HepG2 (cell line): ENCODE data around the gene ARFGEF3. TPM values are rescaled to one million over a fixed set of nuclear protein-coding genes. Genes with fewer than 3 reads are reported as not detected.

ENCODE experiments used
- ARID5B ChIP-seq: IDR thresholded peaks from 2 replicates; pipeline ENCODE4 v1.4.0; 2020; ENCODE audit warnings: mild to moderate bottlenecking, missing genetic modification reagents
- ATF7 ChIP-seq, 2 experiments: fragments of 450-650 bp in 1 of 2; sonication (generic) in 1 of 2; formaldehyde crosslinking in 1 of 2; IDR thresholded peaks; 2 replicates each; pipeline versions ENCODE4 v1.4.0 to v1.6.1; 2016 to 2020; ENCODE audit warnings: antibody characterized with exemption in 1 of 2, mild to moderate bottlenecking in 1 of 2, missing genetic modification reagents in 1 of 2
- BCL3 ChIP-seq: sonication (generic); formaldehyde crosslinking; IDR thresholded peaks from 2 replicates; pipeline ENCODE4 v1.5.1; 2020; ENCODE audit warnings: mild to moderate bottlenecking, missing genetic modification reagents, moderate library complexity
- DPF2 ChIP-seq: sonication (generic); formaldehyde crosslinking; IDR thresholded peaks from 2 replicates; pipeline ENCODE4 v1.4.0; 2020; ENCODE audit warnings: mild to moderate bottlenecking, low read depth, missing genetic modification reagents, borderline replicate concordance
- HNRNPLL ChIP-seq: fragments of 200-400 bp; formaldehyde crosslinking; IDR thresholded peaks from 2 replicates; pipeline ENCODE4 v1.6.1; 2017; ENCODE audit warnings: mild to moderate bottlenecking, low read depth, low read length; ENCODE audit not compliant: poor library complexity, severe bottlenecking
- KLF6 ChIP-seq: IDR thresholded peaks from 2 replicates; pipeline ENCODE4 v1.8.0; 2016; ENCODE audit warnings: missing biosample characterization, missing genetic modification reagents
- MXD4 ChIP-seq: IDR thresholded peaks from 2 replicates; pipeline ENCODE4 v1.6.1; 2016; ENCODE audit warnings: mild to moderate bottlenecking, missing biosample characterization, missing genetic modification reagents
- NR2F1 ChIP-seq, 2 experiments: fragments of 450-650 bp in 1 of 2; formaldehyde crosslinking in 1 of 2; IDR thresholded peaks; 2 replicates each; pipeline versions ENCODE4 v1.5.0 to v1.6.1; 2016 to 2020; ENCODE audit warnings: mild to moderate bottlenecking in 1 of 2, missing compliant biosample characterization in 1 of 2, missing genetic modification reagents in 1 of 2, moderate library complexity in 1 of 2
- PATZ1 ChIP-seq: sonication (generic); formaldehyde crosslinking; IDR thresholded peaks from 2 replicates; pipeline ENCODE4 v1.4.0; 2020; ENCODE audit warnings: missing genetic modification reagents
- PLSCR1 ChIP-seq: sonication (generic); formaldehyde crosslinking; IDR thresholded peaks from 2 replicates; pipeline ENCODE4 v1.5.0; 2020; ENCODE audit warnings: missing genetic modification reagents, mild to moderate bottlenecking, borderline replicate concordance
- SIN3B ChIP-seq: fragments of 150-350 bp; IDR thresholded peaks from 2 replicates; pipeline ENCODE4 v1.6.1; 2014; ENCODE audit warnings: low read length
- TFDP1 ChIP-seq: IDR thresholded peaks from 2 replicates; pipeline ENCODE4 v1.6.1; 2016; ENCODE audit warnings: missing compliant biosample characterization, missing genetic modification reagents, borderline replicate concordance
- ZBTB21 ChIP-seq: sonication (generic); formaldehyde crosslinking; IDR thresholded peaks from 2 replicates; pipeline ENCODE4 v1.4.0; 2020; ENCODE audit warnings: missing genetic modification reagents
- ZBTB44 ChIP-seq: sonication (generic); formaldehyde crosslinking; IDR thresholded peaks from 2 replicates; pipeline ENCODE4 v1.4.0; 2020; ENCODE audit warnings: missing genetic modification reagents
- ZMYM3 ChIP-seq: sonication (generic); formaldehyde crosslinking; IDR thresholded peaks from 2 replicates; pipeline ENCODE4 v1.5.1; 2020; ENCODE audit warnings: mild to moderate bottlenecking, missing genetic modification reagents
- ZNF333 ChIP-seq: sonication (generic); formaldehyde crosslinking; IDR thresholded peaks from 2 replicates; pipeline ENCODE4 v1.4.0; 2020; ENCODE audit warnings: mild to moderate bottlenecking, missing genetic modification reagents, borderline replicate concordance
- ZNF451 ChIP-seq: sonication (generic); formaldehyde crosslinking; IDR thresholded peaks from 2 replicates; pipeline ENCODE4 v1.5.0; 2020; ENCODE audit warnings: mild to moderate bottlenecking, missing genetic modification reagents
- ZNF766 ChIP-seq: sonication (generic); formaldehyde crosslinking; IDR thresholded peaks from 2 replicates; pipeline ENCODE4 v1.5.0; 2020; ENCODE audit warnings: missing genetic modification reagents, borderline replicate concordance
- ZNF775 ChIP-seq: sonication (generic); formaldehyde crosslinking; IDR thresholded peaks from 2 replicates; pipeline ENCODE4 v1.4.0; 2020; ENCODE audit warnings: missing genetic modification reagents, mild to moderate bottlenecking, moderate library complexity, borderline replicate concordance
- polyA plus RNA-seq, 8 experiments: library from polyadenylated mRNA; depleted of rRNA in 3 of 8; stranded (reverse) in 7 of 8; unstranded in 1 of 8; fragments of >200 nt; fragmentation: Illumina TruSeq in 4 of 8; extraction: Trizol in 4 of 8; gene quantifications; 2 replicates each; pipeline versions ENCODE4 v1.2.1 to v1.2.3, GENCODE V29; 2011 to 2016; ENCODE audit warnings: low read depth in 4 of 8, missing spikeins in 1 of 8, mixed read lengths in 1 of 8; ENCODE audit not compliant: insufficient read depth in 1 of 8
- total RNA-seq, 5 experiments: library from RNA; depleted of rRNA; stranded (reverse); fragments of >200 nt; fragmentation: Illumina TruSeq; extraction: Trizol; gene quantifications; 2 replicates each; pipeline ENCODE4 v1.2.3, GENCODE V29; 2016; ENCODE audit warnings: low read depth in 1 of 5

The ARFGEF3 gene
- total and polyA plus RNA-seq, 2 of the 13 experiments (the other 11 are each of a cell fraction or from before 2014, with no cell fraction given): 0.60 to 2.6 TPM

- TF ChIP-seq MXD4: no peak
- TF ChIP-seq DPF2 (CRISPR knock-in tag): no peak
- peak; percentile 69 to 93 for TF ChIP-seq NR2F1 (CRISPR knock-in tag; IDR thresholded peaks at IDR 0.05)
- TF ChIP-seq PLSCR1 (CRISPR knock-in tag): no peak
- no peak for TF ChIP-seq ZBTB21 (CRISPR knock-in tag)
- no peak for TF ChIP-seq BCL3 (CRISPR knock-in tag)
- TF ChIP-seq ZNF775 (CRISPR knock-in tag): no peak
- TF ChIP-seq ZNF451 (CRISPR knock-in tag): no peak
- TF ChIP-seq ARID5B (CRISPR knock-in tag): peak; percentile 62
- no peak for TF ChIP-seq HNRNPLL
- TF ChIP-seq ZBTB44 (CRISPR knock-in tag): no peak
- no peak for TF ChIP-seq ZNF333 (CRISPR knock-in tag)
- TF ChIP-seq KLF6 (CRISPR knock-in tag): no peak
- no peak for TF ChIP-seq PATZ1
- no peak for TF ChIP-seq ZMYM3 (CRISPR knock-in tag)
- no peak for TF ChIP-seq ZNF766 (CRISPR knock-in tag)
- no peak for TF ChIP-seq SIN3B
- TF ChIP-seq TFDP1 (CRISPR knock-in tag): no peak
- 0 out of 2 replicates have a peak, but pooled peaks have one; percentile 22 for TF ChIP-seq ATF7 (IDR thresholded peaks at IDR 0.05)
- no peak for TF ChIP-seq ATF7 (CRISPR knock-in tag; IDR thresholded peaks at IDR 0.05)
These were observed 58.2 kb downstream of the ARFGEF3 start (continued) for GRCh38 chr6:138219901-138220300.
